Ovary (tissue), 9 donors: ENCODE measurements around the gene FTO. TPM values are rescaled to one million over a fixed set of nuclear protein-coding genes. Genes with fewer than 3 reads are reported as not detected.

Source experiments
- DNase-seq, 5 donors: peaks; one replicate each; pipeline ENCODE4 v3.0.0-alpha.2; 2019 to 2020
- H3K27ac ChIP-seq, 2 donors: fragments of 200-600 bp; one replicate each; pipeline versions ENCODE4 v1.5.1 to v1.8.0; 2019 to 2022
- H3K27me3 ChIP-seq: fragments of 200-600 bp; one replicate; pipeline ENCODE4 v1.8.0; 2022
- H3K36me3 ChIP-seq: fragments of 200-600 bp; sonication (generic); one replicate; pipeline ENCODE4 v1.5.1; 2019
- H3K4me1 ChIP-seq: one replicate; pipeline ENCODE4 v1.8.1; 2013; ENCODE audit warnings: mild to moderate bottlenecking, moderate library complexity; ENCODE audit not compliant: insufficient read depth
- H3K4me3 ChIP-seq: fragments of 200-600 bp; sonication (generic); one replicate; pipeline ENCODE4 v1.5.1; 2017
- H3K9me3 ChIP-seq, 2 donors: fragments of 200-600 bp in 1 of 2; sonication (generic) in 1 of 2; one replicate each; pipeline versions ENCODE4 v1.5.1 to v1.8.1; 2013 to 2019; ENCODE audit warnings: mild to moderate bottlenecking in 1 of 2, moderate library complexity in 1 of 2
- EP300 ChIP-seq: sonication (generic); formaldehyde crosslinking; IDR thresholded peaks from one replicate; pipeline ENCODE4 v1.6.1; 2017; ENCODE audit warnings: antibody characterized with exemption
- POLR2A ChIP-seq: fragments of 450-650 bp; IDR thresholded peaks from one replicate; pipeline ENCODE4 v1.6.1; 2017; ENCODE audit warnings: antibody characterized with exemption, mild to moderate bottlenecking, moderate library complexity
- WGBS, 3 donors: extraction: QIAGEN DNeasy Blood & Tissue Kit in 1 of 3; methylation state at CpG; one replicate each; pipeline versions ENCODE4 v1.1.5 to v1.1.7; 2013 to 2017; 5-methylcytosine and 5-hydroxymethylcytosine counted together
- intact Hi-C, 4 donors: fragments of 100-400 bp; cut with DNase I; formaldehyde crosslinking; loops; one replicate each; pipeline versions ENCODE4 v1.11.0 to v1.15.1; 2022 to 2023
- polyA plus RNA-seq, 2 donors: library from polyadenylated mRNA; stranded (reverse); fragments of 200-250 nt in 1 of 2; fragments of 350-450 nt in 1 of 2; fragmentation: Illumina TruSeq in 1 of 2; extraction: RNeasy Lipid Tissue Mini Kit (QIAGEN cat#74804) in 1 of 2; gene quantifications; one replicate each; pipeline ENCODE4 v1.2.3, GENCODE V29; 2013 to 2014
- total RNA-seq, 7 donors: library from RNA; depleted of rRNA in 2 of 7; stranded (reverse); fragments of >200 nt in 2 of 7; fragmentation: NEBNext Ultra II Directional in 3 of 7; extraction: Animal tissue kit (Norgen Biotek cat#: 25700) in 3 of 7; gene quantifications; one replicate each; pipeline versions ENCODE4 v1.1.0 to v1.2.4, GENCODE V29; 2016 to 2023
- TF ChIP-seq, protein P1 (sequence below), 3 donors: fragments of 450-650 bp in 2 of 3; fragments of 200-600 bp in 1 of 3; IDR thresholded peaks; one replicate each; pipeline versions ENCODE4 v1.5.1 to v1.8.0; 2016 to 2022; ENCODE audit warnings: antibody characterized with exemption in 3 of 3, mild to moderate bottlenecking in 1 of 3
- donor health status: DM: no; HTN: no; CAD: no; lungs with moderate emphysema.
- donor health status: DM: no; HTN: no; CAD: no.
- donor health status: Bipolar disorder and iron deficiency.
- donor health status: DM: yes; HTN: yes; CAD: no.
- donor health status: DM: no; HTN: no; CAD: no.
- donor health status: DM: yes; HTN: yes; CAD: no.

FTO gene
- total and polyA plus RNA-seq, 9 donors = 43.6 to 128 (median 91.4) TPM

DNA sequence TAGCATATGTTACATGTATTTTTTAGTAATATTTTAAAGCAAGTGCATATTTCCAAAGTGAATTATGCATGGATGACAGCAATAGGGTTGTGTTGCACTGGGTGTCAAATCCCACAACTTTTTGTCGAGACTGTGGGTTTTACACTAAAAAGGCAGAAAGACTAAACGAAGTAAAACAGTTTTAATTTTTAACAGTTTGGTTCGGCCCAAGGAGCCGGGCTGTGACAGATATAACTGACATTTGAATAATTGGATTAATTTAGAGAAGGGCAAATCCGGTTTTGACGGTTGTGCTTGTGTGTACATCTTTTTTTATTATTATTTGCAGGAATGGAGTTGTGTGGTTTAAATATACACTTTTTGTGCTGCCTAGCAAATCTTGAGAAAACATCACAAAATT, 263.6 kb downstream of the FTO start:
- no peaks in the 10 kb centered on the region for H3K4me1 ChIP-seq
- TF ChIP-seq POLR2A = no peak
- TF ChIP-seq EP300 = no peak
- TF ChIP-seq, protein P1, sequence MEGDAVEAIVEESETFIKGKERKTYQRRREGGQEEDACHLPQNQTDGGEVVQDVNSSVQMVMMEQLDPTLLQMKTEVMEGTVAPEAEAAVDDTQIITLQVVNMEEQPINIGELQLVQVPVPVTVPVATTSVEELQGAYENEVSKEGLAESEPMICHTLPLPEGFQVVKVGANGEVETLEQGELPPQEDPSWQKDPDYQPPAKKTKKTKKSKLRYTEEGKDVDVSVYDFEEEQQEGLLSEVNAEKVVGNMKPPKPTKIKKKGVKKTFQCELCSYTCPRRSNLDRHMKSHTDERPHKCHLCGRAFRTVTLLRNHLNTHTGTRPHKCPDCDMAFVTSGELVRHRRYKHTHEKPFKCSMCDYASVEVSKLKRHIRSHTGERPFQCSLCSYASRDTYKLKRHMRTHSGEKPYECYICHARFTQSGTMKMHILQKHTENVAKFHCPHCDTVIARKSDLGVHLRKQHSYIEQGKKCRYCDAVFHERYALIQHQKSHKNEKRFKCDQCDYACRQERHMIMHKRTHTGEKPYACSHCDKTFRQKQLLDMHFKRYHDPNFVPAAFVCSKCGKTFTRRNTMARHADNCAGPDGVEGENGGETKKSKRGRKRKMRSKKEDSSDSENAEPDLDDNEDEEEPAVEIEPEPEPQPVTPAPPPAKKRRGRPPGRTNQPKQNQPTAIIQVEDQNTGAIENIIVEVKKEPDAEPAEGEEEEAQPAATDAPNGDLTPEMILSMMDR (IDR thresholded peaks at IDR 0.05) = no peak
- no peak overlapping the region for H3K27ac ChIP-seq
- WGBS, 3 donors = 95 to 97% (median 96%) methylated on average over 6 of the region's 6 CpGs
- H3K27me3 ChIP-seq = no peaks in the 10 kb centered on the region
- no peaks in the 10 kb centered on the region for H3K9me3 ChIP-seq
- H3K4me3 ChIP-seq = no peak overlapping the region
- intact Hi-C loops = no loop called here
- no peak for DNase-seq
- no peaks in the 10 kb centered on the region for H3K36me3 ChIP-seq

DNA sequence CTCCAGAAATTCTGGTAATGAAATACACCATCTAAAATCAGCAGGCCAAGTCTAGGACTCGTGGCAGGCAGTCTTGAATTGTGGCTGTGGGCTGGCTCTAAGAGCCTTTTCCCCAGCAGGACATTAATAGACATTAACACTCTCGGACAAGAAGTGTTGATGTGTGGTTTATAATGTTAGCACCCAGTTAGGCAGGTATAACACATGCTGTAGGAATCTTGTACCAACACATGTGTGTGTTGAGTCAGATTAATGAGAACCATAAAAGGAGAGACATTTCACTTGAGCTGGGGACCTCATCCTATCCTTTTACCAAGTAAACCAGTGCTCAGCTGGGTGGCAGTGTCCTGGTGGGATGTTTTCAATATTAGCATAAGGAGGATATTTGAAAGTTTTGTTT, 264.5 kb downstream of the FTO start:
- H3K27ac ChIP-seq = no peak overlapping the region
- no peaks in the 10 kb centered on the region for H3K9me3 ChIP-seq
- intact Hi-C loops = no loop called here
- H3K4me1 ChIP-seq = no peaks in the 10 kb centered on the region
- 82 to 84% (median 83%) methylated on average over 2 of the region's 2 CpGs for WGBS, 3 donors
- H3K36me3 ChIP-seq = no peaks in the 10 kb centered on the region
- TF ChIP-seq EP300 = no peak
- TF ChIP-seq POLR2A = no peak
- TF ChIP-seq, protein P1 (IDR thresholded peaks at IDR 0.05) = no peak
- no peak overlapping the region for H3K4me3 ChIP-seq
- no peaks in the 10 kb centered on the region for H3K27me3 ChIP-seq
- no peak for DNase-seq

DNA sequence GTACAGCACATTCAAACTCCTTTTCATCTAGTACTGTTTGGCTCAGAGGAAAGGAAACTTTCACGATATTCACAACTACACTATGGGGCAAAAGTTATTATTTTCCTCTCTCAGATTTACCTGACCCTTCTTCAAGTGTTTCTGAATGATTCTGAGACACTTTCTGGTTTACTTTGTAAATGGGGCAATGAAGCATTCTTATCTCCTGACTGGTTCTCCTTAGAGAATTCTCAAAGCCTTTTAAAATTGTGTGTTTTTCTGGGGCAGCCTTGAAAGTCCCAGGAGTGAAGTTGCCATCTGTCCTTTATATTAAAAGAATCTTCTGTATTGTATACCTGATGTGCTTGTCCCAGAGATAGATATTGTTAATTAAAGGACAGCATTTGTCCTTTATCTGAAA, 264.9 kb downstream of the FTO start:
- Histone ChIP-seq H3K4me1 (no peaks in the 10 kb centered on the region), H3K27me3 (no peaks in the 10 kb centered on the region), H3K9me3 (no peaks in the 10 kb centered on the region), H3K4me3 (no peak overlapping the region), H3K27ac (no peak overlapping the region), H3K36me3 (no peaks in the 10 kb centered on the region)
- intact Hi-C loops = no loop called here
- 18 to 52% (median 28%) methylated on average over 1 of the region's 1 CpG for WGBS, 3 donors
- no peak for DNase-seq
- no peak for TF ChIP-seq EP300
- TF ChIP-seq, protein P1 (IDR thresholded peaks at IDR 0.05) = no peak

DNA sequence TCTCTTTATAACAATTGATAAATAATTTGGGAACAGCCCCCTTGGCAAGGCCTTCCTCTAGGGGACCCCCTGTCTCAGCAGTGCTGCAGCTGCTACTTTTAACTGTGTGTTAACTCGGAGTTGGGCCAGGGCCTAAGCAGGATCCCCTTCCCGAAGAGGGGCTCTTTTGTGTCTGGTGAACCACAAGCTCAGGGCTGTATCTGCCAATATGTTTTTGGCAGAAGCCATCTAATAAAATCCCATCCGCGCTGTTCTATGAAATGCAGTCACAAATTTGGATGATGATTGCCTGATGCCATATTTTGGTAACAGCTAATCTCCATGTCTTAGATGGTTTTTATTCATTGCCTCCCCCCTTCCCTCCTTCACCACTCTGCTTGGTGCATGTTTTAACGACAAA, 267.7 kb downstream of the FTO start:
- intact Hi-C loops = no loop called here
- no peaks in the 10 kb centered on the region for H3K27me3 ChIP-seq

More for the DNA sequence above, 267.7 kb downstream of the FTO start:
- Histone ChIP-seq H3K9me3 (no peaks in the 10 kb centered on the region), H3K4me1 (no peaks in the 10 kb centered on the region), H3K4me3 (no peak overlapping the region), H3K36me3 (no peaks in the 10 kb centered on the region), H3K27ac (no peak overlapping the region)
- WGBS, 3 donors = 91 to 98% (median 96%) methylated on average over 5 of the region's 5 CpGs
- TF ChIP-seq, protein P1 (IDR thresholded peaks at IDR 0.05) = no peak
- TF ChIP-seq EP300 (no peak), POLR2A (no peak)
- DNase-seq = no peak
